GM20000 (cell line): ENCODE results near the gene TTL.

Source experiments
- DNase-seq: peaks from one replicate; pipeline ENCODE4 v3.0.0; 2012; ENCODE audit warnings: low spot score
- TF ChIP-seq, protein P1 (sequence below): IDR thresholded peaks from 2 replicates; pipeline ENCODE4 v1.5.1; 2012; ENCODE audit warnings: mild to moderate bottlenecking, control low read depth; ENCODE audit errors: extremely low read depth, missing control alignments

Gene TTL

DNA sequence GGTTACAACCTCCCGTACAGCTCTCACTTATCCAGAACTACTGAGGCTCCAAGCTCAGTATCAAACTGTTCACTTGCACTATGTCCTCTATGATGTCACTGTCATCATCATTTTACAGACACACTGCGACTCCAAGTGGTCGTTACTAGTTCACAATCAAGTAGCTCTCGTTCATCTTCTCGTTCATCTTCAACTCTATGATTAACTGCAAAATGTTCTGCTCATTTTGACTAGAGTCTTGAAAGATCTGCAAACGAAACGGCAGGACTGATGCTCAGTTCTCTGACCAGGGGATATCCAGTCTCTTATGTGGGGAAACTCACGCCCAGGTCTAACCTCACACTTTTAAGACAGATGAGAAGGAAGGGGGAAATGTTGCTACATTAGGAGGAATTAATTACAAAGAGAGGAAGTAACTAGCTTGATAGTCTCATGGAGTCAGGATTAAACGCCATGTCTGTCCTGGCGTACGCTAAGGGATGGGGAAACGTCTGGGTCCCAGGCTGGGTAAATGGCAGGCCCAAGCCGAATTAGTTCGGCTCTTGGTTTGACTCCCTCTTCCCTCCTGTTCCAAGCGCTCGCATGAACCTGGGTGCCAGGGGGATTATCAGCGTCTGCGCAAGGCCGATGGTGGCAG, 101.7 kb downstream of the TTL start:
- TF ChIP-seq, protein P1, sequence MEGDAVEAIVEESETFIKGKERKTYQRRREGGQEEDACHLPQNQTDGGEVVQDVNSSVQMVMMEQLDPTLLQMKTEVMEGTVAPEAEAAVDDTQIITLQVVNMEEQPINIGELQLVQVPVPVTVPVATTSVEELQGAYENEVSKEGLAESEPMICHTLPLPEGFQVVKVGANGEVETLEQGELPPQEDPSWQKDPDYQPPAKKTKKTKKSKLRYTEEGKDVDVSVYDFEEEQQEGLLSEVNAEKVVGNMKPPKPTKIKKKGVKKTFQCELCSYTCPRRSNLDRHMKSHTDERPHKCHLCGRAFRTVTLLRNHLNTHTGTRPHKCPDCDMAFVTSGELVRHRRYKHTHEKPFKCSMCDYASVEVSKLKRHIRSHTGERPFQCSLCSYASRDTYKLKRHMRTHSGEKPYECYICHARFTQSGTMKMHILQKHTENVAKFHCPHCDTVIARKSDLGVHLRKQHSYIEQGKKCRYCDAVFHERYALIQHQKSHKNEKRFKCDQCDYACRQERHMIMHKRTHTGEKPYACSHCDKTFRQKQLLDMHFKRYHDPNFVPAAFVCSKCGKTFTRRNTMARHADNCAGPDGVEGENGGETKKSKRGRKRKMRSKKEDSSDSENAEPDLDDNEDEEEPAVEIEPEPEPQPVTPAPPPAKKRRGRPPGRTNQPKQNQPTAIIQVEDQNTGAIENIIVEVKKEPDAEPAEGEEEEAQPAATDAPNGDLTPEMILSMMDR = no peak

DNA sequence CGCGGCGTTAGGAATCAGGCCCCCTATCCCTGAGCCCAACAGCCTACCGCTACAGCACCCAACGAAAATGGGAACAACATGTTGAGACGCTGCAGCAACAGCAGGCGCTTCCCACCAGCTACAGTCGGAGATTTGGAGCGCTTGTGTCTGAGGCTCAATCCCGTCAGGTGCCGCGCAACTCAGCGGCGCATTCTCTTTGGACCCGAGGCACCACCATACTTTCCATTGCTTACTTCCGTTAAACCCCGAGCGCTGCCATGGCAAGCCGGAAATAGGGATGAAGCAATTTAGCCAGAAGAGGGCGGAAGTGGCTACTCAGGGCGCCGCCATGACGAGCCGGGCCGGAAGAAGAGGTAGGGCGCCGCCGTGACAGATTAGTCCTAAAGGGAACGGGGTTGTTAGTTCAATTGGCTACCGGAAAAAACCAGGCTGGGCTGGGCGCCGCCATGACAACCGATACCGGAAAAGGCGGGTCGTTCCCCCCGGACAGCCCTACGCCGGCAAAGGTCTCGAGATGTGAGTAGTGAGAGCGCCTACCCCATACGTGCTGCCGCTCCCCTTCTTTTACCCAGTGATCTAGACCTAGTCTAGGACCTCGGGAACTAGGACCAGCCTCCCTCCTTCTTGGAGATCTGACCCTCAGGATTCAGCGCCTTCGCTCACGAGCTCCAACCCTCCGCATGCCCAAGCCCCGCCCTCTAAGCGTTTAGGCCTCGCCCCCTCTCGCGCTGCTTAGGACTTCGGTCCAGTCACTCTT, 102.4 kb downstream of the TTL start, which contains the start of gene CHCHD5:
Gene CHCHD5 (plus strand): TSS at position 476 of the 757 bp plus-strand sequence. CDS start 39 bp downstream, at position 515.
- TF ChIP-seq, protein P1 = no peak
- DNase-seq = peak; percentile 86

More for the DNA sequence above, 101.7 kb downstream of the TTL start:
- no peak for DNase-seq

DNA sequence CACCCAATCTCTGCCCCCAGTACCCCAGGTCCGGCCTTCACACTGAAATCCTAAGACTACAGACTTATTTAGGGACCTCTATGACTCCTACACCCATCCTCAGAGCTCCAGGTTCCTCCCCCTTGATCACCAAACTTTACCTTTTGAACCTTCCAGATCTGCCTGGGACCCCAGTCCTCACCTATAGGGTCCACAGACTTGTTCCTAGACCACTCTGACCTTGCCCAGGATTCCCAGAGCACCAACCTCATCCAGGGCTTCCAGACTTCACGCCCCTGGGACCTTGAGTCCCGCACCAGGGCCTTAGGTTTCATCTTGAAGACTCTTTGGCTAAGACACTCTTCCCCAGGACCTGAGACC, 102.9 kb downstream of the TTL start:
- TF ChIP-seq, protein P1 = no peak
- DNase-seq = no peak

DNA sequence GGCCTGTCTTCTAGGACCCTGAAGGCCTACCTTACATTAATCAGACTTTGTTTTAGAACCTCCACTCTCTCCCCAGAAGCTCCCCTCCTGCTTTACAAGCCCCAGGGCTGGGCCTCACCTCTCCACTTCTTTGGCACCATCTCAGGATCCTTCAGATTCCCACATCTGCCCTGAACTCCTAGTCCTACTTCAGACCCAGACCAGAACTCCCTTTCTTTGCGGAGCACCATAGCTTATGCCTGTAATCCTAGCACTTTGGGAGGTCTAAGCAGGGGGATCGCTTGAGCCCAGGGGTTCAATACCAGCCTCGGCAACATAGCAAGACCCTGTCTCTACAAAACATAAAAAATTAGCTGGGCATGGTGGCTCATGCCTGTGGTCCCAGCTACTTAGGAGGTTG, 103.4 kb downstream of the TTL start:
- TF ChIP-seq, protein P1 = no peak
- DNase-seq = no peak

DNA sequence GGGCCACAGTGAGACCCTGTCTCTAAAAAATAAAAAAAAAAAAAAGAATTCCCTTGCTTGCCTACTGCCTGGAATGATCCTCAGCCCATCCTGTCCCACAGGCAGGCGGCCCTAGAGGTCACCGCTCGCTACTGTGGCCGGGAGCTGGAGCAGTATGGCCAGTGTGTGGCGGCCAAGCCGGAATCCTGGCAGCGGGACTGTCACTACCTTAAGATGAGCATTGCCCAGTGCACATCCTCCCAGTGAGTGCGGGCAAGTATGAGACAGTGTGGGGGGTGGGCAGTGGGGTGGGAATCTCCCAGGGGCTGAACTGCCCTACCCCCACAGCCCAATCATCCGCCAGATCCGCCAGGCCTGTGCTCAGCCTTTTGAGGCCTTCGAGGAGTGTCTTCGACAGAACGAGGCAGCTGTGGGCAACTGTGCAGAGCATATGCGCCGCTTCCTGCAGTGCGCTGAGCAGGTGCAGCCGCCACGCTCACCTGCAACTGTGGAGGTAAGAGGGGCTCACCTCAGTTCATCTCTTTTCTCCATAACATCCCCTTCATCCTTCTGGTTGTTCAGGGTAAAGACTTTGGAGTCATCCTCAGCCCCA, 104.0 kb downstream of the TTL start:
- TF ChIP-seq, protein P1 = no peak
- no peak for DNase-seq

DNA sequence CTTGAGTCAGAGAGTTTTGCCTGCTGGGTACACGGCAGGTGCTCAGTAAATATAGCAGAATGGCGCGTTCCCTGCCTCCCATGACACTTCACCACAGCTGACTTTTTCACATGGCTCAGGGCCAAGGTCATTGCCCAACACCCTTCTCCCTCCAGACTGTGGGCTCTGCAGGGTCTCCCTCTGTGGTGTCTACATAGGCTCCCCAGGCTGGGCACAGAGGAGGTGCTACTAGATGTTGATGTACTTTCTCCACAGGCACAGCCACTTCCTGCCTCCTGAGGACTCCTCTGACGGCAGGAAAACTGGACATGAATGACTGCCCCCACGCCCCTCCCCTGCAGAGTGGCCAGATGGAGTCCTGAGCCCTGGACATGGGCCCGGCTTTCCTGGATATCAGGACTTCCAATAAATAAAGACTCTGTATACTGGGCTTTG, 106.7 kb downstream of the TTL start:
- DNase-seq = no peak
- TF ChIP-seq, protein P1 = no peak
